NCI-H146 (cell line): ENCODE measurements around the gene ZNF407.
A peak's percentile ranks its signal among the peaks of the same experiment; 100 is the strongest.

Experiments
- DNase-seq: peaks from one replicate; lab custom pipeline; 2025; lab: John Stamatoyannopoulos, UW

ZNF407 gene

GRCh38 chr18:74878267-74878666, 280.6 kb downstream of the ZNF407 start:
- DNase-seq: no peak

GRCh38 chr18:74880706-74881278, 283.1 kb downstream of the ZNF407 start:
- DNase-seq: no peak

- no peak for DNase-seq
Observed at GRCh38 chr18:74892066-74892627, 294.5 kb downstream of the ZNF407 start.

GRCh38 chr18:74895686-74896085, 298.0 kb downstream of the ZNF407 start:
- no peak for DNase-seq

GRCh38 chr18:74896390-74896991, 298.8 kb downstream of the ZNF407 start:
- peak; percentile 84 for DNase-seq

- no peak for DNase-seq
Observed at GRCh38 chr18:74897971-74898657, 300.4 kb downstream of the ZNF407 start.

GRCh38 chr18:74898965-74899364, 301.3 kb downstream of the ZNF407 start:
- peak; percentile 76 for DNase-seq

GRCh38 chr18:74899554-74899953, 301.9 kb downstream of the ZNF407 start:
- DNase-seq: peak; percentile 51

GRCh38 chr18:74901362-74902146, 303.9 kb downstream of the ZNF407 start:
- no peak for DNase-seq

GRCh38 chr18:74902147-74902455, 304.4 kb downstream of the ZNF407 start:
- DNase-seq: no peak

- no peak for DNase-seq
Observed at GRCh38 chr18:74905247-74905646, 307.6 kb downstream of the ZNF407 start.

- DNase-seq: no peak
Observed at GRCh38 chr18:74906184-74906583, 308.5 kb downstream of the ZNF407 start.

GRCh38 chr18:74914052-74914591, 316.5 kb downstream of the ZNF407 start:
- DNase-seq: no peak

- DNase-seq: no peak
Observed at GRCh38 chr18:74914648-74915047, 317.0 kb downstream of the ZNF407 start.

- no peak for DNase-seq
Observed at GRCh38 chr18:74916773-74917393, 319.2 kb downstream of the ZNF407 start.

- no peak for DNase-seq
Observed at GRCh38 chr18:74918276-74918790, 320.7 kb downstream of the ZNF407 start.

- DNase-seq: no peak
Observed at GRCh38 chr18:74921057-74921820, 323.6 kb downstream of the ZNF407 start.

GRCh38 chr18:74926051-74926450, 328.4 kb downstream of the ZNF407 start:
- no peak for DNase-seq

- no peak for DNase-seq
Observed at GRCh38 chr18:74928194-74928968, 330.7 kb downstream of the ZNF407 start.

GRCh38 chr18:74929110-74929509, 331.4 kb downstream of the ZNF407 start:
- no peak for DNase-seq
